H1 (cell line): Measurements from ENCODE around the gene RBBP6. TPM values are rescaled to one million over a fixed set of nuclear protein-coding genes. Genes with fewer than 3 reads are reported as not detected.

Experiments
- CTCF ChIA-PET: fragments of 300-600 bp; sonication (Branson Sonifier 250); formaldehyde crosslinking; loops from one replicate; lab custom pipeline; 2021; ENCODE audit not compliant: partially characterized antibody; lab: Charles Lee
- POLR2A ChIA-PET: fragments of 300-600 bp; sonication (Branson Sonifier 250); formaldehyde crosslinking; loops from one replicate; lab custom pipeline; 2021; ENCODE audit warnings: inconsistent platforms; ENCODE audit not compliant: partially characterized antibody; lab: Charles Lee
- DNase-seq, 2 experiments: peaks; one replicate each; pipeline versions ENCODE4 v3.0.0 to v3.0.0-alpha.2; 2010 to 2022; ENCODE audit warnings: low spot score in 2 of 2, low read depth in 1 of 2, mixed read lengths in 1 of 2
- FAIRE-seq: peaks from 2 replicates; lab custom pipeline; 2011; peaks lifted over from hg19 to GRCh38; lab: Jason Lieb, UNC
- H2AFZ ChIP-seq: 2 replicates; pipeline ENCODE4 v1.8.1; 2012; ENCODE audit warnings: low read length, inconsistent platforms
- H2AK5ac ChIP-seq: 2 replicates; pipeline ENCODE4 v1.6.1; 2013; ENCODE audit warnings: low read depth, low read length
- H2BK120ac ChIP-seq: replicated peaks from 2 replicates; pipeline ENCODE3; 2013; ENCODE audit warnings: low read depth, low read length, inconsistent platforms
- H2BK12ac ChIP-seq: 2 replicates; pipeline ENCODE4 v1.6.1; 2013; ENCODE audit warnings: low read depth, low read length
- H2BK15ac ChIP-seq: 2 replicates; pipeline ENCODE4 v1.6.1; 2013; ENCODE audit warnings: low read length
- H2BK20ac ChIP-seq: 2 replicates; pipeline ENCODE4 v1.6.1; 2013; ENCODE audit warnings: low read length
- H2BK5ac ChIP-seq: 2 replicates; pipeline ENCODE4 v1.6.1; 2013; ENCODE audit warnings: low read depth, low read length
- H3K14ac ChIP-seq: 2 replicates; pipeline ENCODE4 v1.6.1; 2013; ENCODE audit warnings: inconsistent platforms; ENCODE audit not compliant: insufficient read length
- H3K18ac ChIP-seq: 2 replicates; pipeline ENCODE4 v1.6.1; 2013; ENCODE audit warnings: low read length; ENCODE audit errors: extremely low read depth
- H3K23ac ChIP-seq: 2 replicates; pipeline ENCODE4 v1.6.1; 2013; ENCODE audit warnings: inconsistent platforms; ENCODE audit not compliant: insufficient read length
- H3K23me2 ChIP-seq: 2 replicates; pipeline ENCODE4 v1.6.1; 2013; ENCODE audit warnings: low read depth, low read length
- H3K27ac ChIP-seq: 2 replicates; pipeline ENCODE4 v1.6.1; 2011; ENCODE audit warnings: low read depth, low read length, inconsistent platforms
- H3K27me3 ChIP-seq, 4 experiments: replicated peaks in 1 of 4; 1 replicate in 1 of 4; 2 replicates in 3 of 4; pipeline versions ENCODE4 v1.6.1 to v1.8.1; 2011 to 2013; ENCODE audit warnings: low read length in 3 of 4, mild to moderate bottlenecking in 3 of 4, inconsistent platforms in 2 of 4, mixed read lengths in 2 of 4, moderate library complexity in 1 of 4; ENCODE audit not compliant: control insufficient read depth in 3 of 4, insufficient read depth in 3 of 4; ENCODE audit errors: extremely low read depth in 1 of 4
- H3K36me3 ChIP-seq, 4 experiments: 2 replicates each; pipeline versions ENCODE4 v1.6.1 to v1.8.1; 2011 to 2013; ENCODE audit warnings: mild to moderate bottlenecking in 4 of 4, low read length in 3 of 4, moderate library complexity in 2 of 4, control low read depth in 1 of 4, inconsistent platforms in 1 of 4; ENCODE audit not compliant: insufficient read depth in 4 of 4, control insufficient read depth in 2 of 4
- H3K4ac ChIP-seq: replicated peaks from 2 replicates; pipeline ENCODE3; 2013; ENCODE audit warnings: low read length, low read depth, mixed read lengths, inconsistent platforms; ENCODE audit not compliant: insufficient read length
- H3K4me1 ChIP-seq, 4 experiments: replicated peaks in 1 of 4; 1 replicate in 1 of 4; 2 replicates in 3 of 4; pipeline versions ENCODE4 v1.6.1 to v1.8.1; 2011 to 2013; ENCODE audit warnings: low read length in 3 of 4, inconsistent platforms in 2 of 4, mixed read lengths in 1 of 4; ENCODE audit not compliant: insufficient read depth in 4 of 4, control insufficient read depth in 3 of 4
- H3K4me2 ChIP-seq, 2 experiments: 2 replicates each; pipeline versions ENCODE4 v1.6.1 to v1.8.1; 2011 to 2013; ENCODE audit warnings: low read depth in 2 of 2, low read length in 2 of 2, control low read depth in 1 of 2, inconsistent platforms in 1 of 2, mild to moderate bottlenecking in 1 of 2; ENCODE audit not compliant: insufficient read depth in 1 of 2
- H3K4me3 ChIP-seq, 4 experiments: fragments of 200-600, 300-600 bp in 1 of 4; sonication (generic), shearing (Covaris generic), sonication (Bioruptor Twin) in 1 of 4; 2 replicates each; pipeline versions ENCODE4 v1.5.1 to v1.8.1; 2011 to 2016; ENCODE audit warnings: low read length in 4 of 4, low read depth in 3 of 4, control low read depth in 2 of 4, inconsistent platforms in 2 of 4, mild to moderate bottlenecking in 2 of 4, mixed read lengths in 1 of 4, moderate library complexity in 1 of 4; ENCODE audit not compliant: insufficient read depth in 2 of 4; ENCODE audit errors: extremely low read depth in 1 of 4
- H3K56ac ChIP-seq: replicated peaks from 2 replicates; pipeline ENCODE3; 2013; ENCODE audit warnings: low read depth, mild to moderate bottlenecking, mixed read lengths, low read length, inconsistent platforms; ENCODE audit not compliant: insufficient read length
- H3K79me1 ChIP-seq: 2 replicates; pipeline ENCODE4 v1.6.1; 2013; ENCODE audit warnings: low read depth, low read length, control low read depth
- H3K79me2 ChIP-seq, 2 experiments: 2 replicates each; pipeline versions ENCODE4 v1.6.1 to v1.8.1; 2012 to 2013; ENCODE audit warnings: low read length in 2 of 2, mild to moderate bottlenecking in 2 of 2, inconsistent platforms in 1 of 2; ENCODE audit not compliant: insufficient read depth in 2 of 2, control insufficient read depth in 1 of 2
- H3K9ac ChIP-seq, 4 experiments: replicated peaks in 1 of 4; 1 replicate in 1 of 4; 2 replicates in 3 of 4; pipeline versions ENCODE4 v1.6.1 to v1.8.1; 2011 to 2013; ENCODE audit warnings: low read depth in 3 of 4, low read length in 3 of 4, control low read depth in 2 of 4, mild to moderate bottlenecking in 2 of 4, moderate library complexity in 2 of 4, inconsistent platforms in 1 of 4; ENCODE audit errors: extremely low read depth in 1 of 4
- H3K9me3 ChIP-seq, 2 experiments: 2 replicates each; pipeline versions ENCODE4 v1.6.1 to v1.8.1; 2012 to 2013; ENCODE audit warnings: mild to moderate bottlenecking in 2 of 2, moderate library complexity in 2 of 2, control low read depth in 1 of 2, inconsistent platforms in 1 of 2, low read depth in 1 of 2, low read length in 1 of 2, mixed read lengths in 1 of 2; ENCODE audit not compliant: insufficient read depth in 2 of 2
- H4K20me1 ChIP-seq, 2 experiments: replicated peaks in 1 of 2; 2 replicates each; pipeline versions ENCODE3 to v1.8.1; 2011 to 2013; ENCODE audit warnings: inconsistent platforms in 2 of 2, low read length in 2 of 2, mild to moderate bottlenecking in 1 of 2; ENCODE audit not compliant: insufficient read depth in 2 of 2, control insufficient read depth in 1 of 2
- H4K5ac ChIP-seq: 2 replicates; pipeline ENCODE4 v1.6.1; 2013; ENCODE audit warnings: low read length, low read depth, mixed read lengths, inconsistent platforms; ENCODE audit not compliant: insufficient read length
- H4K8ac ChIP-seq: 2 replicates; pipeline ENCODE4 v1.8.0; 2013; ENCODE audit warnings: mild to moderate bottlenecking, moderate library complexity, low read length, inconsistent platforms; ENCODE audit not compliant: insufficient read depth; ENCODE audit errors: extremely low read depth
- H4K91ac ChIP-seq: replicated peaks from 2 replicates; pipeline ENCODE3; 2013; ENCODE audit warnings: low read length, mixed read lengths, inconsistent platforms; ENCODE audit not compliant: insufficient read length
- ATF2 ChIP-seq: IDR thresholded peaks from 2 replicates; pipeline ENCODE4 v1.6.1; 2012; ENCODE audit warnings: low read length, inconsistent platforms
- BACH1 ChIP-seq: IDR thresholded peaks from 2 replicates; pipeline ENCODE4 v1.6.1; 2012; ENCODE audit warnings: low read length, improper control_type of control experiment
- CHD2 ChIP-seq: IDR thresholded peaks from 2 replicates; pipeline ENCODE4 v1.6.1; 2012; ENCODE audit warnings: low read length, improper control_type of control experiment
- GTF2F1 ChIP-seq: IDR thresholded peaks from 2 replicates; pipeline ENCODE4 v1.6.1; 2012; ENCODE audit warnings: low read depth, low read length, improper control_type of control experiment, borderline replicate concordance
- POLR2A ChIP-seq, 2 experiments: IDR thresholded peaks; 1 replicate in 1 of 2; 2 replicates in 1 of 2; pipeline ENCODE4 v1.6.1; 2011; ENCODE audit warnings: low read depth in 2 of 2, low read length in 2 of 2, mild to moderate bottlenecking in 2 of 2; ENCODE audit errors: control extremely low read depth in 1 of 2
- RAD21 ChIP-seq, 2 experiments: IDR thresholded peaks in 1 of 2; conservative IDR thresholded peaks in 1 of 2; 2 replicates each; pipeline ENCODE4 v1.6.1; 2011; ENCODE audit warnings: low read depth in 2 of 2, low read length in 2 of 2, improper control_type of control experiment in 1 of 2, inconsistent platforms in 1 of 2, mild to moderate bottlenecking in 1 of 2, moderate library complexity in 1 of 2
- RFX5 ChIP-seq: IDR thresholded peaks from 2 replicates; pipeline ENCODE4 v1.6.1; 2011; ENCODE audit warnings: low read depth, low read length, improper control_type of control experiment, borderline replicate concordance
- RXRA ChIP-seq: IDR thresholded peaks from 2 replicates; pipeline ENCODE4 v1.6.1; 2011; ENCODE audit warnings: low read depth, mild to moderate bottlenecking, low read length, moderate library complexity; ENCODE audit not compliant: insufficient read depth
- SIN3A ChIP-seq, 2 experiments: IDR thresholded peaks in 1 of 2; conservative IDR thresholded peaks in 1 of 2; 2 replicates each; pipeline ENCODE4 v1.6.1; 2011 to 2012; ENCODE audit warnings: low read length in 2 of 2, improper control_type of control experiment in 1 of 2, low read depth in 1 of 2, mild to moderate bottlenecking in 1 of 2
- SP1 ChIP-seq: IDR thresholded peaks from 2 replicates; pipeline ENCODE4 v1.6.1; 2011; ENCODE audit warnings: low read depth, low read length
- SP2 ChIP-seq: IDR thresholded peaks from 2 replicates; pipeline ENCODE4 v1.6.1; 2012; ENCODE audit warnings: mild to moderate bottlenecking, low read length, inconsistent platforms
- SP4 ChIP-seq: IDR thresholded peaks from 2 replicates; pipeline ENCODE4 v1.6.1; 2012; ENCODE audit warnings: low read length, inconsistent platforms
- TAF1 ChIP-seq: IDR thresholded peaks from 2 replicates; pipeline ENCODE4 v1.6.1; 2011; ENCODE audit warnings: mild to moderate bottlenecking, low read depth, low read length
- WGBS, 2 experiments: shearing (Covaris generic) in 1 of 2; methylation state at CpG; one replicate each; pipeline versions ENCODE4 v1.1.6 to v1.1.7; 2013 to 2015; ENCODE audit warnings: low lambda C conversion rate in 2 of 2, mixed read lengths in 2 of 2, inconsistent platforms in 1 of 2, low coverage in 1 of 2, missing lambda C conversion rate in 1 of 2; ENCODE audit not compliant: insufficient replicate concordance in 2 of 2, insufficient coverage in 1 of 2, insufficient read length in 1 of 2; ENCODE audit errors: extremely low coverage in 1 of 2, missing lambda C conversion rate in 1 of 2; 5-methylcytosine and 5-hydroxymethylcytosine counted together
- polyA plus RNA-seq, 7 experiments: library from polyadenylated mRNA; depleted of rRNA in 3 of 7; stranded (reverse) in 5 of 7; unstranded in 2 of 7; fragments of >200 nt in 5 of 7; fragments of 200-250 nt in 2 of 7; gene quantifications; 1 replicate in 5 of 7; 2 replicates in 1 of 7; 4 replicates in 1 of 7; pipeline versions ENCODE4 v1.2.1 to v1.2.3, GENCODE V29; 2011 to 2013; ENCODE audit warnings: missing spikeins in 2 of 7, mixed read lengths in 2 of 7
- total RNA-seq: library from RNA; stranded (reverse); fragmentation: NEBNext Ultra II Directional; extraction: Animal tissue kit (Norgen Biotek cat#: 25700); gene quantifications from 2 replicates; pipeline ENCODE4 v1.2.1, GENCODE V29; 2021

RBBP6 gene
- total and polyA plus RNA-seq, 2 of the 8 experiments (the other 6 are each of a cell fraction or from before 2014, with no cell fraction given) = 22.5 to 54.5 TPM

GRCh38 chr16:24552705-24553246, 13.4 kb downstream of the RBBP6 start:
- H2BK12ac ChIP-seq = no peak overlapping the region
- no peak overlapping the region for H2AFZ ChIP-seq
- no peaks in the 10 kb centered on the region for H3K4me1 ChIP-seq
- H3K79me2 ChIP-seq = peaks cover 0 to 16% of the 10 kb centered on the region in 2 experiments; a peak in 1 of 4 replicates
- no peak overlapping the region for H3K4me3 ChIP-seq
- H4K8ac ChIP-seq = no peak overlapping the region
- H2BK5ac ChIP-seq = no peak overlapping the region
- 100% methylated on average over 1 of the region's 1 CpG; no CpG with 5 or more reads in 1 of the 2 experiments for WGBS, 2 experiments
- H3K4me2 ChIP-seq = no peak overlapping the region
- no peak overlapping the region for H3K56ac ChIP-seq
- no peak overlapping the region for H3K23ac ChIP-seq
- no peak overlapping the region for H3K4ac ChIP-seq
- no peaks in the 10 kb centered on the region for H3K27me3 ChIP-seq
- ChIA-PET POLR2A (interaction anchor here (1.2 kb wide), 1 partner anchor 11 kb away, joined by 3 read pairs; no protein-coding TSS in a partner anchor), CTCF (interaction anchor here (0.7 to 1.5 kb wide), 2 partner anchors 15 to 27 kb away, joined by 3 read pairs; no protein-coding TSS in a partner anchor)
- H3K14ac ChIP-seq = no peak overlapping the region
- no peak overlapping the region for H3K9ac ChIP-seq
- no peak overlapping the region for H3K18ac ChIP-seq
- no peaks in the 10 kb centered on the region for H3K23me2 ChIP-seq
- no peaks in the 10 kb centered on the region for H3K79me1 ChIP-seq
- no peak overlapping the region for H3K27ac ChIP-seq
- no peaks in the 10 kb centered on the region for H4K20me1 ChIP-seq
- H2BK15ac ChIP-seq = no peak overlapping the region
- no peak overlapping the region for H4K91ac ChIP-seq
- H3K36me3 ChIP-seq = peaks cover 4 to 62% (median 27%) of the 10 kb centered on the region in 4 experiments
- no peak overlapping the region for H2AK5ac ChIP-seq
- no peak overlapping the region for H2BK120ac ChIP-seq
- no peak for FAIRE-seq
- H3K9me3 ChIP-seq = no peaks in the 10 kb centered on the region
- DNase-seq = no peak
- no peak overlapping the region for H4K5ac ChIP-seq
- no peak overlapping the region for H2BK20ac ChIP-seq
- TF ChIP-seq SP1 (no peak), SIN3A (conservative IDR thresholded peaks at IDR 0.05 in 1 of 2, IDR thresholded peaks at IDR 0.05 in 1 of 2; ENCODE audit: low read depth in 1 of 2, low read length in 2 of 2) (no peak), TAF1 (no peak), RXRA (no peak), SP4 (no peak), CHD2 (no peak), RAD21 (IDR thresholded peaks at IDR 0.05 in 1 of 2, conservative IDR thresholded peaks at IDR 0.05 in 1 of 2; ENCODE audit: low read depth in 2 of 2, low read length in 2 of 2) (no peak), SP2 (no peak), RFX5 (no peak), GTF2F1 (no peak), ATF2 (no peak), POLR2A (IDR thresholded peaks at IDR 0.05; ENCODE audit: control extremely low read depth in 1 of 2, low read depth in 2 of 2, low read length in 2 of 2) (no peak), BACH1 (no peak)
